ENCODE measurements around the gene CHM. TPM values are rescaled to one million over a fixed set of nuclear protein-coding genes. Genes with fewer than 3 reads are reported as not detected.

Gene CHM
- total RNA-seq, 4 donors from 2014 or later = 17.0 to 54.0 (median 23.0) TPM

DNA sequence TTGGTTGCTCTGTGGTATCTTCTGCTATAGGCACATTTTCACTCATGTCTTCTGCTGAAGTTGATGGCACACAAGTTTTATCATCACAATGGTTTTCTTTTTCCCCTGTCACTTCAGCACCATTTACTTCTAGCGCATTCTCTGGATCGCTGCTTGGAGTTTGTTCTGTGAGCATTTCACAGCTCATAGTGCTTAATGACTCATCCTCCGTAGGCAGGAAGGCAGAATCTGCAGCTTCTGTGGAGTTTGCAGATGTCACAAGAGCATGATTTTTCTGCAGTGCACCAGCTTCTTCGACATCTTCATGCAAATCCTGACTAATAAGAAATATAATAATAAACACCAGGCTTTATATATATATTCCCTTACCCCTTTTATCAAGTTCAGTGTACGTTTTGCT lies 83.6 kb downstream of the CHM start:
- TF ChIP-seq, protein P1, sequence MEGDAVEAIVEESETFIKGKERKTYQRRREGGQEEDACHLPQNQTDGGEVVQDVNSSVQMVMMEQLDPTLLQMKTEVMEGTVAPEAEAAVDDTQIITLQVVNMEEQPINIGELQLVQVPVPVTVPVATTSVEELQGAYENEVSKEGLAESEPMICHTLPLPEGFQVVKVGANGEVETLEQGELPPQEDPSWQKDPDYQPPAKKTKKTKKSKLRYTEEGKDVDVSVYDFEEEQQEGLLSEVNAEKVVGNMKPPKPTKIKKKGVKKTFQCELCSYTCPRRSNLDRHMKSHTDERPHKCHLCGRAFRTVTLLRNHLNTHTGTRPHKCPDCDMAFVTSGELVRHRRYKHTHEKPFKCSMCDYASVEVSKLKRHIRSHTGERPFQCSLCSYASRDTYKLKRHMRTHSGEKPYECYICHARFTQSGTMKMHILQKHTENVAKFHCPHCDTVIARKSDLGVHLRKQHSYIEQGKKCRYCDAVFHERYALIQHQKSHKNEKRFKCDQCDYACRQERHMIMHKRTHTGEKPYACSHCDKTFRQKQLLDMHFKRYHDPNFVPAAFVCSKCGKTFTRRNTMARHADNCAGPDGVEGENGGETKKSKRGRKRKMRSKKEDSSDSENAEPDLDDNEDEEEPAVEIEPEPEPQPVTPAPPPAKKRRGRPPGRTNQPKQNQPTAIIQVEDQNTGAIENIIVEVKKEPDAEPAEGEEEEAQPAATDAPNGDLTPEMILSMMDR (IDR thresholded peaks at IDR 0.05; ENCODE audit: low read depth) = no peak

DNA sequence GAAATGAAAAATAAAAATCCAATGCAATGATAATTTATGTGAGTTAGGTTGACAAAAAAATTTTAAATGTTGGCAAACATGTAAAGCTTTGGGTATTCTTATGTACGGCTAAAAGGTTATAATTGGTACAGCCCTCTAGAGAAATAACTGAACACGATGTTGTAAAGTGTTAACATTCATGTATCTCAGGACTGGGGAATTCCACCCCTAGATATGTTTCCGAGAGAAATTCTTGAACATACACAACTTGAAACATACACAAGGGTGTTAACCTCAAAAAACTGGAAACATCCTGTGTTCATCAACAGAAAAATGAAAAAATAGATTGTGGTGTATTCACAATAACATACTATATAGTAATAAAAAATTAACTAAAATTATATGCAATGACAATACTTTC lies 91.8 kb downstream of the CHM start:
- TF ChIP-seq, protein P1 (IDR thresholded peaks at IDR 0.05; ENCODE audit: low read depth) = no peak

DNA sequence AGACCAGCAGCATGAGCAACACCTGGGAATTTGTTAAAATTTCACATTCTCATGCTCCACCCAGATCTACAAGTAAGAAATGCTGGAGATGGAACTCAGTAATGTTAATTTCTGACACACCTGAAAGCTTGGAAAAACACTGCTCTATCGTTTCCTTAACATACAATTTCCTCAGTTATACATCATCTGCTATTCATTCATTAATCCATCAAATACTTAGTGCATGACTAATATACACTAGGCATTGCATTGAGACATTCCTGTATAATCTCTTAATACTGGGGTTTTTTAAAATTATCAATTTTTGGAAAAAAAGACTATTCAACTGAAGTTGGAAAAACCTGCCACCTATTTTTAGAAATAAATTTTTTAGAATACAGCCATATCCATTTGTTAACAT lies 106.1 kb downstream of the CHM start:
- TF ChIP-seq, protein P1 (IDR thresholded peaks at IDR 0.05; ENCODE audit: low read depth) = no peak

DNA sequence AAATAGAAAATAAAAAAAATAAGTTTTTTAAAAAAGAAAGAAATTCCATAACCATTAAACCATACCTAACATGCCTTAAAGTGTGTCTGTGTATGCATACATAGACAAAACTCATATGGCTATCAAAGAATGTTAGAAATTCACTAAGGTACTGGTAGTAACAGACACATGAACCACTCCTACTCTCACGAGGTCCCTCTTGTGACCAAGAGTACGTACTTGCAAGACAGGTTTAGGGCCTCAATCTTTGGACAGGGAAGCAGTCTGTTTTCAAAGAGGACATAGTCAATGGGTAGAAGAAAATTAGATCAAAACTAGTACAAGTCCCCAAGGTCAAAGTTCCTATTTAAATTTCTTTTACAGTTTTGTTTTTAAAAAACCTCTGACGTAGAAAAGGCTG lies 117.3 kb downstream of the CHM start:
- TF ChIP-seq, protein P1 (IDR thresholded peaks at IDR 0.05; ENCODE audit: low read depth) = no peak

DNA sequence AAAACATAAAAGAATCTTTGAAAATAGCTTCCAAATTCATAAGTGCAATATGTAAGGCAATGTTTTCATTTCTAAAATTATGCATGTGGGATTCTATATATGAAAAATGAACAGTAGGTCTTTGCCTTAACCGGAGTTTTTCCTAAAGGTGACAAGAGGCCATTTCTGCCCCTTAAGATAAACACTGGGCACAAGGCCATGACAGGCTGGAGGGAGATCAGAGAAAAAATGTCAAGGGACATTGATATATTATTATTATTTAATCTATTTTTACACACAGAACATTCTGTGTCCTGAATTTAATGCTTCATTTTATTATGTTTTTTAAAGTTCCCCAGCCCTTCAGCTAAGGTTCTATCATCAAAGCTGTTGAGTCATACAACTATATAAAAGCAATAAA lies 118.8 kb downstream of the CHM start:
- TF ChIP-seq, protein P1 (IDR thresholded peaks at IDR 0.05; ENCODE audit: low read depth) = no peak

DNA sequence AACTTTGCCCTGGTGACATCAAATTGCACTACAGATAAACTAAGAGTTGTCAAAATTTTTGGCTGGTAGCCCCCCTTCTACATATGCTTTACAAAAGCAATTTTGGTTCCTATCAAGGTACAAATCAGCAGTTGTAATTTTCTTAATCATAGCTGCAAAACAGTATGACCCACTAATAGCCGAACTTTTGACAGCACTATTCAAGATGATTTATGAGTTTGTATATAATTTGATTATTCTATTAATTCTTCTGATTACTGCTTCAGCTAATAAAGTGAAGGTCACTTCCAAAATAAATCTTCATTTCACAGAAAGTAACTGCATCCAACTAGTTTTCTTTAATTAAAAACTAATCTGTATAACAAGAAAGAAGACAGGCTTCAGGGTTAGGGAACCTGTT lies 119.6 kb downstream of the CHM start:
- TF ChIP-seq, protein P1 (IDR thresholded peaks at IDR 0.05; ENCODE audit: low read depth) = no peak

DNA sequence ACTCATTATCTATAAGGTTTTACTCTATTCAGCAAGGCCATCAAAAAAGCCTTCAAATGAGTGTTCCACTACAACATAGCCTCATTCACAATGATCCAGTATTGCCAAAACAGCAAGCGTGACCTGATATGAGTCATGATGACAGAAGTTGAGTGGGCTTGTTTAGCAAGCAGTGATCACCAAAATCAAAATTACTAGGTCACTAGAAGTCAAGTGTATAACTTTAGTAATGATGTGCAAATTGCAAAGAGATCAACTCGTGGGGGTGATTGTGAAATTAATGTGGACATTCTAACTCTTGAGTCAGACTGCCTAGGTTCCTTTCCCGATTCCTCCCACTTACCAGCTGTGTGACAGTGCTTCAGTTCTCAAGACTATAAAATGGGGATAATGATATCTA lies 124.5 kb downstream of the CHM start:
- TF ChIP-seq, protein P1 (IDR thresholded peaks at IDR 0.05; ENCODE audit: low read depth) = no peak
